KMS-11 (cell line): ENCODE data around the gene ETV7.

ENCODE experiments used
- H2AFZ ChIP-seq: fragments of 200-600 bp; sonication (generic); 2 replicates; pipeline ENCODE4 v1.6.1; 2016; ENCODE audit warnings: antibody characterized with exemption, mixed run types, low read depth
- H3K27ac ChIP-seq: fragments of 200-600 bp; sonication (generic); 2 replicates; pipeline ENCODE4 v1.6.1; 2016; ENCODE audit warnings: mild to moderate bottlenecking, mixed run types
- H3K27me3 ChIP-seq: fragments of 200-600 bp; sonication (generic); 2 replicates; pipeline ENCODE4 v1.6.1; 2017; ENCODE audit warnings: mild to moderate bottlenecking, low read depth, mixed run types, moderate library complexity; ENCODE audit not compliant: insufficient read depth
- H3K36me3 ChIP-seq: fragments of 200-600 bp; sonication (generic); 2 replicates; pipeline ENCODE4 v1.6.1; 2017; ENCODE audit warnings: mild to moderate bottlenecking, mixed run types; ENCODE audit not compliant: insufficient read depth
- H3K4me1 ChIP-seq: fragments of 200-600 bp; sonication (generic); 2 replicates; pipeline ENCODE4 v1.6.1; 2016; ENCODE audit warnings: mild to moderate bottlenecking, low read depth, mixed run types; ENCODE audit not compliant: poor library complexity, severe bottlenecking
- H3K4me2 ChIP-seq: fragments of 200-600 bp; sonication (generic); 2 replicates; pipeline ENCODE4 v1.7.0; 2016; ENCODE audit warnings: mild to moderate bottlenecking, mixed run types
- H3K4me3 ChIP-seq: fragments of 200-600 bp; sonication (generic); IDR thresholded peaks from 2 replicates; pipeline ENCODE4 v1.6.1; 2017; ENCODE audit warnings: low read depth, low read length, mixed read lengths; ENCODE audit not compliant: insufficient read depth
- H3K79me2 ChIP-seq: fragments of 200-600 bp; sonication (generic); 2 replicates; pipeline ENCODE4 v1.6.1; 2016; ENCODE audit warnings: low read depth, mixed run types; ENCODE audit not compliant: insufficient read depth
- H3K9ac ChIP-seq: fragments of 200-600 bp; sonication (generic); 2 replicates; pipeline ENCODE4 v1.6.1; 2016; ENCODE audit warnings: mild to moderate bottlenecking, mixed run types
- H4K20me1 ChIP-seq: fragments of 200-600 bp; sonication (generic); 2 replicates; pipeline ENCODE4 v1.6.1; 2016; ENCODE audit warnings: mild to moderate bottlenecking, mixed run types; ENCODE audit not compliant: insufficient read depth
- TF ChIP-seq, protein P1 (sequence below): fragments of 200-600 bp; sonication (generic); conservative IDR thresholded peaks from 2 replicates; pipeline ENCODE4 v1.6.1; 2017; ENCODE audit warnings: low read depth, mild to moderate bottlenecking, antibody characterized with exemption, low read length, moderate library complexity, mixed read lengths

ETV7 gene

DNA sequence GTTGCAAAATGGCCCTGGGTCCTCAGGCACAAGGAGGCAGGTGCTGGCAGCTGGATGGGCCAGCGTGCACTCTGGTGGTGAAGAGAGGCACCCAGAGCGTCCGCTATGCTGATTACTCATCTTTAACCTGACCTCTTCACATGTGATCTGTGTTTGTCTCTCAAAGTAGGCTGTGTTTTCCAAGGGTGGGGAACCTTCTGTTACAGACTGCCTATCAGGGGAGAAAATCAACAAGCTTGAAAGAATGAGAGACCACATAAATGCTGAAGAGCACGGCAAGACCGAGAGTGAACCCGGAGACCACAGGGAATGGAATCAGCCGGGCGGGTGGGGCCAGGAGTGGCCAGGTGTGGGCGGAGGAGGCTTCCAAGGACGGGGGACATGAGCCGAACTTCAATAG lies 67.0 kb downstream of the ETV7 start:
- no peak overlapping the region for H3K4me3 ChIP-seq
- no peaks in the 10 kb centered on the region for H3K36me3 ChIP-seq
- H3K4me1 ChIP-seq: no peaks in the 10 kb centered on the region
- H3K9ac ChIP-seq: no peak overlapping the region
- no peaks in the 10 kb centered on the region for H3K79me2 ChIP-seq
- no peaks in the 10 kb centered on the region for H3K27me3 ChIP-seq
- no peak overlapping the region for H3K4me2 ChIP-seq
- TF ChIP-seq, protein P1, sequence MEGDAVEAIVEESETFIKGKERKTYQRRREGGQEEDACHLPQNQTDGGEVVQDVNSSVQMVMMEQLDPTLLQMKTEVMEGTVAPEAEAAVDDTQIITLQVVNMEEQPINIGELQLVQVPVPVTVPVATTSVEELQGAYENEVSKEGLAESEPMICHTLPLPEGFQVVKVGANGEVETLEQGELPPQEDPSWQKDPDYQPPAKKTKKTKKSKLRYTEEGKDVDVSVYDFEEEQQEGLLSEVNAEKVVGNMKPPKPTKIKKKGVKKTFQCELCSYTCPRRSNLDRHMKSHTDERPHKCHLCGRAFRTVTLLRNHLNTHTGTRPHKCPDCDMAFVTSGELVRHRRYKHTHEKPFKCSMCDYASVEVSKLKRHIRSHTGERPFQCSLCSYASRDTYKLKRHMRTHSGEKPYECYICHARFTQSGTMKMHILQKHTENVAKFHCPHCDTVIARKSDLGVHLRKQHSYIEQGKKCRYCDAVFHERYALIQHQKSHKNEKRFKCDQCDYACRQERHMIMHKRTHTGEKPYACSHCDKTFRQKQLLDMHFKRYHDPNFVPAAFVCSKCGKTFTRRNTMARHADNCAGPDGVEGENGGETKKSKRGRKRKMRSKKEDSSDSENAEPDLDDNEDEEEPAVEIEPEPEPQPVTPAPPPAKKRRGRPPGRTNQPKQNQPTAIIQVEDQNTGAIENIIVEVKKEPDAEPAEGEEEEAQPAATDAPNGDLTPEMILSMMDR: no peak
- H3K27ac ChIP-seq: no peak overlapping the region
- no peak overlapping the region for H2AFZ ChIP-seq
- H4K20me1 ChIP-seq: no peaks in the 10 kb centered on the region

DNA sequence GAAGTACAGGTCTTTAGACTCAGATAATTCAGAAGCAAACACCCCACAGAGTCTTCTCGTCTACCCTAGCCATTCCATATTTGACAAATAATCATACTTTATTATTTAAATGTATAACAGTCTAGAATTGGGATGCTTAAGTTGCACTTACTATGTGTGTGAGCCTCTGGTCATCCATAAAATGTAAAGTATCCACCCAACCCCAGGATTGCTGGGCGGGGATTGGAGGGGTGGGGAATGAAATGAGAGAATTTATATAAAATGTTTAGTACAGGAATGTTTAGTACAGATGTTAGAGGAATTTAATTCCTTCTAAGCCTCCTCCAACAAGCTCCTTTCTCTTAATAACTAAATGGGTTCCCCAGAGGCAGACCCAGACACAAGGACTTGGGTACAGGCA lies 67.6 kb downstream of the ETV7 start:
- H3K9ac ChIP-seq: no peak overlapping the region
- no peaks in the 10 kb centered on the region for H3K36me3 ChIP-seq
- no peaks in the 10 kb centered on the region for H3K27me3 ChIP-seq
- TF ChIP-seq, protein P1: no peak
- no peak overlapping the region for H3K4me2 ChIP-seq
- no peaks in the 10 kb centered on the region for H3K79me2 ChIP-seq
- no peak overlapping the region for H2AFZ ChIP-seq
- H4K20me1 ChIP-seq: no peaks in the 10 kb centered on the region
- H3K27ac ChIP-seq: no peak overlapping the region
- H3K4me3 ChIP-seq: no peak overlapping the region
- no peaks in the 10 kb centered on the region for H3K4me1 ChIP-seq

DNA sequence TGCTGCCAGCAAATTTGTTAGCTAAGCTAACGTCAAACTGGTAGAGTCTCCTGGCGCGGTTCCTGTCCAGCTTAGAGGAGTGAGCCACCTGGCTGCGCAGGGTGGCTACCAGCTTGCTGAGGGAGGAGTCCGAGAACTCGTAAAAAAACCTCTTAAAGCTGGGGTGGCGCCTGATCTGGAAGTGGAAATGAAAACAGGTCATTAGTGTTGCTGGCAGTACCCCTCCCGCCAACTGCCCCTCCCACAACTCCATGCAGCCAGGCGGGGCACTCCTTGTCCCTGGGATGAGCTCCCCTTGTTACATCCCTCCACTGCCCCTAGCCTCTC lies 68.1 kb downstream of the ETV7 start:
- H3K9ac ChIP-seq: no peak overlapping the region
- no peaks in the 10 kb centered on the region for H3K4me1 ChIP-seq
- H2AFZ ChIP-seq: no peak overlapping the region
- H3K4me3 ChIP-seq: no peak overlapping the region
- no peaks in the 10 kb centered on the region for H3K79me2 ChIP-seq
- no peaks in the 10 kb centered on the region for H3K36me3 ChIP-seq
- H3K27me3 ChIP-seq: no peaks in the 10 kb centered on the region
- TF ChIP-seq, protein P1: no peak
- H3K4me2 ChIP-seq: no peak overlapping the region
- no peak overlapping the region for H3K27ac ChIP-seq
- H4K20me1 ChIP-seq: no peaks in the 10 kb centered on the region

DNA sequence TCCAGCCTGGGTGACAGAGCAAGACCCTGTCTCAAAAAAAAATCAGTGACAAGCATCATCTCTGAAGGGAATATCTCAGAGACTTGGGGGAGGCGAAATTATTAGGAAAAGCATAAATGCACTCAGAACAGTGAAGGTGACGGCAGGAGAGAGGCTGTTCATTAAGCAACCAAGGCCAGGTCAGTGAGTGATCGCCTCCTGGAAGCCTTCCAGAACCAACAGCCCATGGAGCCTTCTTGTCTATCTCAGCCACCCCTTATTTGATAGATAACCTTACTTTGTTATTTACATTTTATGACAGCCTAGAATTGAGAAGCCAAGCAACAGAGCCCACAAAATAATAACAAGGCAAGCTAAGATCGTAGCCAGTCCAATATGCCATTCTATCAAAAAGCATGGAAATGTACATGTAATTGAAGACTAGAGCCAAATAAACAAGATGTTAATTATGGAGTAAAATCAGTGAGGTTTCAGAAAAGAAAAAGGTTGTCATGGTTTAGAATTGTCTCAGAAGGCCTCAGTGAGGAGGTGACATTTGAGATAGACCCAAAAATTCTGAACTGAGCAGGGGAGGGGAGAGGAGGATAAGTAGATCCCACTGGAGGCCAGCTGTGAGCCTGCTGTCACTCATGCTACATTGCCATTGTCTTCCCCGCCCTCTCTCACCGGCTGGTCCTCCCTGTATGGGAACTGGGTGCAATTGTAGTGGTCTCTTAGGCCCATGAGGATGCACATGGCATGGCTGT lies 68.6 kb downstream of the ETV7 start:
- Histone ChIP-seq H4K20me1 (no peaks in the 10 kb centered on the region), H2AFZ (no peak overlapping the region), H3K4me1 (no peaks in the 10 kb centered on the region), H3K27ac (no peak overlapping the region), H3K27me3 (no peaks in the 10 kb centered on the region), H3K79me2 (no peaks in the 10 kb centered on the region), H3K9ac (no peak overlapping the region), H3K4me3 (no peak overlapping the region), H3K36me3 (no peaks in the 10 kb centered on the region), H3K4me2 (no peak overlapping the region)
- TF ChIP-seq, protein P1: no peak
